GM11168 (cell line): ENCODE results near the gene TM9SF3.
"Not testable (repeated sequence)": the region's sequence is repeated elsewhere in the genome, so short reads cannot be mapped to it uniquely, and the experiment has no call there.

Experiments used
- in situ Hi-C: fragments of 300-500 bp; cut with MboI; formaldehyde crosslinking; loops from one replicate; pipeline ENCODE4 v1.12.0; 2022; ENCODE audit warnings: low sequenced_read_pairs; ENCODE audit not compliant: unreplicated experiment

TM9SF3 gene

GRCh38 chr10:96606216-96606615 lies 19.4 kb upstream of the TM9SF3 start:
- in situ Hi-C loops, result no loop called here

DNA sequence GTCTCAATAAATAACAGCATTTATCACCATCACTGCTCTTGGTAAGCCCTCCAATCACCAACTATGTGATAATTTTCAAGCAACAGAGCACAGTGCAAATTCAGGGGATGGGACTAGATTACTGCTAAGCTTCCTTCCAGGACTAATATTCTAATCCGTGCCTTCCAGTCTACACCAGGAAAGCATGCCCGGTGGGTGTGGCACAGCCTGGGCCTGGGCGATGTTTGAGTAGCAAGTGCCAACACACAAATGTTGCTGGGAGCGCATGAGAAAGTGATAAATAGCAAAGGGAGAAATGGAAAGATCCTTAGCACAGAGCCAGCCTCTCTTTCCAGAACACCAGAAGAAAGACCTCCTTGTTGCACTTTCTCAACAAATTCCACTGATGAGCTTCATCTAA lies 13.5 kb upstream of the TM9SF3 start:
- in situ Hi-C loops, result no loop called here

GRCh38 chr10:96598846-96599245 lies 12.0 kb upstream of the TM9SF3 start:
- in situ Hi-C loops, result no loop called here

DNA sequence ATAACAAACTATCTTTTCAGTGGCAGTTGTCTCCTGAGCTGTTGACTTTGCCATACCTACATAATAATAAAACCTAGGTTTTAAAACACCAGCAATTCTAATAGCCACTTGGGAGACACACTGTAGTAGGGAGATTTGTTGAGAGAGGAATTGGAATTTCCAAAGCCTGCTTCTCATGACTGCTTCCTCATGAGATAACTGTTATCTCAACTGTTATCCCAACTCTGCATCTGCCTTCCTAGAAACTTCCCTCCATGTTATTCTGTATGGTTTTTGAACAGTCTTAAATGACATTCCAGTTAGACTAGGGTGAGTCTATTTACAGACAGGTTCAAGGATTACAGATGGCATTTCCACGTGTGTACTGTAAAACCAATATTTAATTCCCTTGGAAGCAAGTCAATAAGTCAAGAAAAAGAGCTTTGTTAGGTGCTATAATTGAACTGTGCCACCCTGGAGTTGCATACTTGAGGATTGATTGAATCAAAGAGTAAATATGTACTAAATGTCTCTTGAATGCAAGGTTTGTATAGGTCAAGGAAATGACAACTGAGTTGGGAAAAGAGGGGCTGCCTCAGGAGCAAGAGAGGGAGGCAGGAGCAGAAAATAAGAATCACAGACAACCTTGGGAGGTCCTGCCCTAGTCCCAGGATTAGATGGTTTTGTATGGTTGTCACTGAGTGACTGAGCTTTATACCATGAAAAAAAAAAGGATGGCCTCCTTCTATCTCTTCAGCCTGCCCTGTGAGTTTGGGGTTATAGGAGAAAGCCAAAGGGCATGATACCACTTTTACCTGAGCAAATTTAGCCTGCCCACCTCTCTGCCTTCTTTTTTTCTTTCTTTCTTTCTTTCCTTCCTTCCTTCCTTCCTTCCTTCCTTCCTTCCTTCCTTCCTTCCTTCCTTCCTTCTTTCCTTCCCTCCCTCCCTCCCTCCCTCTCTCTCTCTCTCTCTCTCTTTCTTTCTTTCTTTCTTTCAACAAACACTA lies 9.9 kb upstream of the TM9SF3 start:
- in situ Hi-C loops, result no loop called here

DNA sequence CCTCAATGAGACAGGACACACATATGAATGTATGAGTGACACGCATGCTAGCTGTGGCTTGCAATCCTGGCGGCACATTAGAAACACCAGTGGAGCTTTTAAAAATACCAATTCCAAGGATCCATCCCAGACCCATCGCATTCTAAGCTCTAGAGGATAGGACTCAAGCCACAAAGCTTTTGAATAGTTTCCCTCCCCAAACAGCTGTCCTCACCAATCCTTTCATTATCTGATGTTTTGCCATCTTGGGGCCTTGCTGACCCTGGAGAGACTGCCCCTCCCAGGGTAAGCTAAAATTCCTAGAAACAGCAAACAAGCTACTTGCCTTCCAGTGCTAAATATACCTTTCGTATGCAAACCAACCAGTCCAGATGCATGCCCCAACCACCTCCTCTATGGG lies 8.9 kb upstream of the TM9SF3 start:
- in situ Hi-C loops, result no loop called here

DNA sequence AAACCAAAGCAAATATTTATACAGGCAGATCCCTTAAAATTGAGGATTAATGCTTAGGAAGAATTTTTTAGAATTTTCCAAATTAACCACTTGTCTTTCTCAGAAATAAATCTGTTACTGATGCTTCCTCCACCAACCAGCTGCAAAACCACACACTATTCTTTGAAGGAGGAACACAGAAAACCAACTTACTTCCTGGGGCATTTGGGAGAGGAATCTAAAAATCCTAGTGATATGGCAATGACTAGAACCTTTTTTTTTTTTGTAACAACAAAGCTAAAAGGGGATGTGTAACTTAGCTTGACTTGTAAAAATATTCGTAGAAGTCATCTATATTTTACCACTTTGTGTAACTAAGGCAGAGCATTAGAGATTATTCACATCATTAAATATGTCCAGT lies 5.1 kb upstream of the TM9SF3 start:
- in situ Hi-C loops, result loop anchor here (5.0 kb wide), 1 partner anchor 105 kb away; no protein-coding TSS in a partner anchor

DNA sequence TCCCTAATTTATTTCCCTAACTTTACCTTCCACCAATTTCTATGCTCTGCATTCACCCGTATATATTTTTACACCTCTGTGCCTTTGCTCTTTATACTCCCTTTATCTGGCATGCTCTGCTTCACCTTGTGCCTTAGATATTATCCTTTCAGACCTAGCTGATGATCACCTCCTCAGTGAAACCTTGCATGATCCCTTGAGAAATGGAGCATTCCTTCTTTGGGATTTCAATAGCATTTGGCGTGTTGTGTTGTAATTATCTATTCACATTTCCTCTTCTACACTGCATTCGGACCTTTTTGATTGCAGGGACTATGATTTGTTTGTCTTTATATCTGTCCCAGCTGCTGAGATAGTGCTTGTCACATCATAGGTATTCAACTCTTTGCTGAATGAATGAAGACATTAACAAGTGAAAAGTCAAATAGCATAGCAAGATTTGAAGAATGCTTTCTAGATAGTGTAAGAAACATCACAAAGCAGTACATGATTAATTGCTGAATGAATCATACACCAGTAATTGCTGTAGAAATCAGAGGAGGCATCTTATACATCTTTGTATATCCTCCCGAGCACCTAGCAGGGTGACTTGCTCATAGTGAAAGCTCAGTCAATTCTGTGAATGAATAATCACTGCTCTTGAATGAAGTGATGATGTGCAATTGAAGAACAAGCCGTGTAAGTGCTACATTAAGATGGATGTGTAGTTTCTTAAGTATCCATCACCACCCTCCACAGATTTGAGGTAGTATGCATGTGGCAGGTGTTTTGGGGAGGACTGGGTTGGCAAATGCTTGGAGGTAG lies 2.0 kb upstream of the TM9SF3 start:
- in situ Hi-C loops, result no loop called here

- in situ Hi-C loops, result no loop called here
Observed at GRCh38 chr10:96588060-96588554, 1.3 kb upstream of the TM9SF3 start.

GRCh38 chr10:96587264-96588059 lies 650 bp upstream of the TM9SF3 start:
- in situ Hi-C loops, result no loop called here

DNA sequence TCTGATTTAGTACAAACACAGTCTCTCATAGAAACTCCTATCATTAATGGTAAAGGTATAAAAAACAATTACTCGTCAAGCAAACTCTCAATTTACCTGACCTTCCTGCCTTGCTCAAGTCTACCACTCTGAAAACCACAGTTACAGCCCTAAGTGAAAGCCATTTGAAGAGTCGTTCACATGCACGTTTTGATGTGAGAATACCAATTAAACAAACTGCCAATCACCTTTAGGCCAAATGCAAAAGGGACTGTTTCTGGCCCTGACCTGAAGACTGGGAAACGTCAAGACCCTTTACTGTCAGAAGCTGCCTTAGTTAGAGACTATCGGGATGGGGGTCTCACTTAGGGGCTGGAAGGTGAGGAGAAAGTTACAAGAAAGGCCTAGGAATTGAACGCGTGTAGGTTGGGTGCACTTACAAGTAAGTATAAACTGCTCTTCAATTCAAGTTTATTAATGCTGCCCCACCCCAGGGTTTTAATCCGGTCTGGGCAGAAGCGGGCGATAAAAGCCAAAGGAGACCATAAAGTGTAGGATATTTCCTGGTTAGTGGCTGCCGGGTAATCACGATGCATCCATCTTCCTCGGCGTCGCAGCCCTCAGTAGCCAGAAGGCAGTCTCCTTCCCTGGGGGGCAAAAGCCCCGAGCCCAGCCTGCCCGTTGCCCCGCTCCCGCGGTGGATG lies 935 bp downstream of the TM9SF3 start:
- in situ Hi-C loops, result no loop called here

DNA sequence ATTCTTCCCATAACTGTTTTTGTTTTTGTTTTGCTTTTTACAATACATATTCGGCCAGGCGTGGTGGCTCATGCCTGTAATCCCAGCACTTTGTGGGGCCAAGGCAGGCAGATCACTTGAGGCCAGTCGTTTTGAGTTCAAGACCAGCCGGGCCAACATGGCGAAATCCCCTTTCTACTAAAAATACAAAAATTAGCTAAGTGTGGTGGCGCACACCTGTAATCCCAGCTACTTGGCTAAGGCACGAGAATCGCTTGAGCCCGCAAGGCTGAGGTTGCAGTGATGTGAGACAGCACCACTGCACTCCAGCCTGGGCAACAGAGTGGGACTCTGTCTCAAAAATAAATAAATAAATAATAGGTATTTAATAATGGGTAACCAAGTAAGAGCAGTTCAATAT lies 2.3 kb downstream of the TM9SF3 start:
- in situ Hi-C loops, result no loop called here

DNA sequence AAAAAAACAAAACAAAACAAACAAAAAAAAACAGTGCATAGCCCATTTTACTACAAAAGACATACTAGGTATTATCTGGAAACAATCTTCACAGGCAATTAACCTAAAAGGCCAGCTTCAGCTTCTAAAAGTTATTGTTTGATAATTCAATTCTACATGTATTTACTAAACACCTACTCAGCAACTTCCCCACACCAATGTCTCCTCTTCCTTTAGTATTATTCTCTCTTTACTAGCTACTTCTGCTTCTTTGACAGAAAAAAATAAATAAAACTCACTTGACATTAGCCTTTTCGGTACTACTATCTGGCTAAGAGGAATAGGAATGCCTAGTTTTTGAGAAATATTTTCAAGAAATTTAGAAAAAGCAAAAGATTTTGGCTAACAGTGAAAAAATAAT lies 2.8 kb downstream of the TM9SF3 start:
- in situ Hi-C loops, result no loop called here

DNA sequence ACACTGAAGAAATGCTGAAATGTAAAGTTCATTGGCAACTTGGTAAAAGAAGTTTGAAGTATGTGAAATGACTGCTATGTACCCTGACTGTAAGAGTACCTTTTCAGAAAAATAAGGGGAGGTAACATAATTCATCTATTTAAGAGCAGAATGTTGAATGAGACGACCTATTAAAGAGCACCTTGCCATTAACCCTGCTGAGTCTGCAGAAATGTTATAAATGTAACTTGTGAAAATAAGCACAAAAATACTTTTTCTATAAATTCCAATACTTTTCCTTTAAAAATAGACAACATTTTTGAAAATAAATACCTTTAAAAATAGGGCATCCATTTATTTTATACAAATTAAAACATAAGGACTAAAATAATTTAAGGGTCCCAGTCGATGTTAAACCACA lies 7.7 kb downstream of the TM9SF3 start:
- in situ Hi-C loops, result no loop called here

DNA sequence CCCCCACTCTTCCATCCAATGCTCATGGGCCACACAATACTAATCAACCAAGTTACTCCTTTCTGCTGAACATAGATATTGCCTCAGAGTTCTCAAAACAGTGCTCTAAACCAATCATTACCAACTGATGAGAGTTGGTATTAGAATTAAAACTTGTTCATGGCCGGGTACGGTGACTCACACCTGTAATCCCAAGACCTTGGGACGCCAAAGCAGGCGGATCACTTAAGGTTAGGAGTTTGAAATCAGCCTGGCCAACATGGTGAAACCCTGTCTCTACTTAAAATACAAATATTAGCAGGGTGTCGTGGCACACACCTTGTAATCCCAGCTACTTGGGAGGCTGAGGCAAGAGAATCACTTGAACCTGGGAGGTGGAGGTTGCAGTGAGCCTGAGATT lies 8.2 kb downstream of the TM9SF3 start:
- in situ Hi-C loops, result no loop called here

DNA sequence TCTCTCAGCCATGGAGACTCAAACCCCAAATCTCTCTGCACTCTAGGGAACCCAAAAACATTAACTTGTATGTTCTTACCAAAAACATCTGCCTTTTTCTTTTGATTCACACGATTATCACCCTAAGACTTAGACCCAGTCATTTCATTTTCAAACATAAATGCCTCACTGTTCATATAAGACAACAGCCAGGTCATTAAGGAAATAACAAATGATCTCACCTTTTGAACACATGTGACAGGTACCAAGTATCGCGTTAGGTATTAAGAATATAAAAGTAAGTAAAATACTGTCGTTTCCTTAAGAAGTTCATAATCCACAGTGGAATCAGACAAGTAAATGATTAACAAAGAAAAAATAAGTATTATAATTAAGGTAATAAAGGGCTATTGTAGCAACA lies 8.8 kb downstream of the TM9SF3 start:
- in situ Hi-C loops, result no loop called here

DNA sequence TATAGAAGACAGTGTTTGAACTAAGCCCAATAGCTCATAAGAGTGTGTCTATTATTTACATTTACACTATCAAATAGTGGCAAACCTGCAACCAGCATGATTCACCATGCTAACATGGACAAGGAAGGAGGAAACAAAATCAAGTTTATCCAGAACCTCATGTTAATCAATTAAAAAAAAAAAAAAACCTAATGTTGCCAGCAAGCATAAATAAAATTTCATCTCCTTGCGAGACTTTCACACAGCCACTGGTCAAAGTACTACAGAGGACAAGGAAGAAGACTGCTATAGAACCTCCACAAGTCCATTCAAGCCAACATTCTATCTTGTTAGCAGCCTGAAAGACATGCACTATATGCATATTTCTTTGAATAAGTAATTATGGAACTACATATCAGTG lies 9.7 kb downstream of the TM9SF3 start:
- in situ Hi-C loops, result no loop called here

DNA sequence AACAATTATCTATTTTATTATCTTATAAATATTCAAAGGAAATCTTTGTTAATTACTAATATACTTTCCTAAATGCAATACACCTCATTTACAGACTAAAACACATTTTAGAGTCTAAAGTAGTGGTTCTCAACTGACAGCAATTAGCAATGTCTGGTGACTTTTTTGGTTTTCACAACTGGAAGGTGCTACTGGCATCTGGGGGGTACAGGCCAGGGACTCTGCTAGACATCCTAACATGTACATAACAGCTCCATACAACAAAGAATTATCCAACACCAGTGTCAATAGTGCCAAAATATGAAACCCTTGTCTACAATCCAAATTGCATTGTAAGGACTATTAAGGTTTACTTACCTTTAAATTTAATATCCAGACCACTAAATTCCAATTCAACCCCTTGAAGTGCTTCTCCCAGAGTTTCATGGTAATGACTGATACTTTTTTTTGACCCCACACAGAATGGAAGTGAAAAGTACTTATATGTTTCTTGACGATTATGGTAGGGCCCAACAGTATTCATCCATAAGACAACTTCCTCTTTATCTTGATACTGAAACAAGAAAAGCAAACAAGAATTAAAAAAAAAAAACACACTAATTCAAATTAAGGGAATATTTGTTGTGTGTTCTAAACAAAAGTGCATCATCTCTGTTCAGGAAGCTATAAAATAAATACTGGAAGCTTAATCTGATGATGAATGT lies 10.4 kb downstream of the TM9SF3 start:
- in situ Hi-C loops, result no loop called here

DNA sequence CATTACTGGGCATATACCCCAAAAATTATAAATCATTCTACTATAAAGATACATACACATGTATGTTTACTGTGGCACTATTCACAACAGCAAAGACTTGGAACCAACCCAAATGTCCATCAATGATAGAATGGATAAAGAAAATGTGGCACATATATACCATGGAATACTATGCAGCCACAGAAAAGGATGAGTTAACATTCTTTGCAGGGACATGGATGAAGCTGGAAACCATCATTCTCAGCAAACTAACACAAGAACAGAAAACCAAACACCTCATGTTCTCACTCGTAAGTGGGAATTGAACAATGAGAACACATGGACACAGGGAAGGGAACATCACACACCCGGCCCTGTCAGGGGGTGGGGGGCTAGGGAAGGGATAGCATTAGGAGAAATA lies 12.2 kb downstream of the TM9SF3 start:
- in situ Hi-C loops, result not testable (repeated sequence)

- in situ Hi-C loops, result no loop called here
Observed at GRCh38 chr10:96573036-96573435, 13.8 kb downstream of the TM9SF3 start.
